Endothelial cell (in vitro differentiated cells): ENCODE results near the gene PLXNA1. TPM values are rescaled to one million over a fixed set of nuclear protein-coding genes. Genes with fewer than 3 reads are reported as not detected.

Experiments used
- DNase-seq: peaks from one replicate; pipeline ENCODE4 v3.0.0; 2021; ENCODE audit warnings: low spot score
- H3K27ac Mint-ChIP-seq: one replicate; pipeline ENCODE4 v1.8.0; 2021; ENCODE audit warnings: mixed read lengths, inconsistent platforms; ENCODE audit not compliant: unreplicated experiment
- H3K27me3 Mint-ChIP-seq: one replicate; pipeline ENCODE4 v1.8.0; 2021; ENCODE audit warnings: mild to moderate bottlenecking, moderate library complexity, mixed read lengths, inconsistent platforms; ENCODE audit not compliant: unreplicated experiment
- H3K36me3 Mint-ChIP-seq: one replicate; pipeline ENCODE4 v1.8.0; 2021; ENCODE audit warnings: mild to moderate bottlenecking, low read depth, mixed read lengths, inconsistent platforms; ENCODE audit not compliant: unreplicated experiment
- H3K4me1 Mint-ChIP-seq: one replicate; pipeline ENCODE4 v1.8.0; 2021; ENCODE audit warnings: mild to moderate bottlenecking, mixed read lengths, inconsistent platforms; ENCODE audit not compliant: unreplicated experiment
- H3K4me3 Mint-ChIP-seq: one replicate; pipeline ENCODE4 v1.8.0; 2021; ENCODE audit warnings: mild to moderate bottlenecking, mixed read lengths, inconsistent platforms; ENCODE audit not compliant: unreplicated experiment
- H3K9me3 Mint-ChIP-seq: one replicate; pipeline ENCODE4 v1.8.0; 2021; ENCODE audit warnings: mixed read lengths, inconsistent platforms; ENCODE audit not compliant: unreplicated experiment
- total RNA-seq: library from RNA; stranded (reverse); fragmentation: NEBNext Ultra II Directional; extraction: Animal tissue kit (Norgen Biotek cat#: 25700); gene quantifications from one replicate; pipeline ENCODE4 v1.2.1, GENCODE V29; 2021; ENCODE audit not compliant: unreplicated experiment
- TF ChIP-seq, protein P1 (sequence below): fragments of 200-600 bp; sonication (generic); IDR thresholded peaks from one replicate; pipeline ENCODE4 v1.5.0; 2021; ENCODE audit warnings: antibody characterized with exemption; ENCODE audit not compliant: unreplicated experiment

PLXNA1 gene
- total RNA-seq, 1 donor from 2014 or later: 31.8 TPM

GRCh38 chr3:127006781-127007436, 24.0 kb downstream of the PLXNA1 start:
- no peak for DNase-seq
- TF ChIP-seq, protein P1, sequence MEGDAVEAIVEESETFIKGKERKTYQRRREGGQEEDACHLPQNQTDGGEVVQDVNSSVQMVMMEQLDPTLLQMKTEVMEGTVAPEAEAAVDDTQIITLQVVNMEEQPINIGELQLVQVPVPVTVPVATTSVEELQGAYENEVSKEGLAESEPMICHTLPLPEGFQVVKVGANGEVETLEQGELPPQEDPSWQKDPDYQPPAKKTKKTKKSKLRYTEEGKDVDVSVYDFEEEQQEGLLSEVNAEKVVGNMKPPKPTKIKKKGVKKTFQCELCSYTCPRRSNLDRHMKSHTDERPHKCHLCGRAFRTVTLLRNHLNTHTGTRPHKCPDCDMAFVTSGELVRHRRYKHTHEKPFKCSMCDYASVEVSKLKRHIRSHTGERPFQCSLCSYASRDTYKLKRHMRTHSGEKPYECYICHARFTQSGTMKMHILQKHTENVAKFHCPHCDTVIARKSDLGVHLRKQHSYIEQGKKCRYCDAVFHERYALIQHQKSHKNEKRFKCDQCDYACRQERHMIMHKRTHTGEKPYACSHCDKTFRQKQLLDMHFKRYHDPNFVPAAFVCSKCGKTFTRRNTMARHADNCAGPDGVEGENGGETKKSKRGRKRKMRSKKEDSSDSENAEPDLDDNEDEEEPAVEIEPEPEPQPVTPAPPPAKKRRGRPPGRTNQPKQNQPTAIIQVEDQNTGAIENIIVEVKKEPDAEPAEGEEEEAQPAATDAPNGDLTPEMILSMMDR: no peak
- peaks cover 9% of the 10 kb centered on the region for H3K27me3 Mint-ChIP-seq
- no peaks in the 10 kb centered on the region for H3K36me3 Mint-ChIP-seq
- H3K27ac Mint-ChIP-seq: no peak overlapping the region
- H3K9me3 Mint-ChIP-seq: no peaks in the 10 kb centered on the region
- H3K4me1 Mint-ChIP-seq: peaks cover 7% of the 10 kb centered on the region
- H3K4me3 Mint-ChIP-seq: peak overlapping the region; percentile 28

- no peak overlapping the region for H3K27ac Mint-ChIP-seq
These were observed 25.3 kb downstream of the PLXNA1 start for GRCh38 chr3:127008236-127008635.

DNA sequence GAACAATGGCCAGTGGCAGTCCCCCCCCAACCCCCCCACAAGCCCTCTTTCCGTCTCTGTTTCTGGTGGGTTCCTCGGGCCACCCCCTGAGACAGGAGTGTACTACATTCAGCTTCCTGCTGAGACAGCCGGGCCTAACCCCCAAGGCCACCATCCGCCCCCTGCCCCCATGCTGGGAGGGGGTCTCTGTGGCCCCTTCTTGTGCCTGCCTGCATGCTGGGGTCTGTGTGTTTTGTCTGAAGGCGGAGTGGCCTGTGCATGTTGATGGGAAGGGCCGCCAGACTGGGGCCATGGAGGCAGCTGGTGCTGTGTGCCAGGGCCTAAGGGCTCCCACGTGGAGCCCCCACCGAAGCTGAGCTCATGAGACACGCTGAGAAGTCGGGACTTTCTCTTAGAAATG, 26.6 kb downstream of the PLXNA1 start:
- H3K27ac Mint-ChIP-seq: no peak overlapping the region
- no peaks in the 10 kb centered on the region for H3K36me3 Mint-ChIP-seq
- DNase-seq: no peak
- H3K4me3 Mint-ChIP-seq: no peak overlapping the region
- no peaks in the 10 kb centered on the region for H3K4me1 Mint-ChIP-seq
- peaks cover 10% of the 10 kb centered on the region for H3K27me3 Mint-ChIP-seq
- no peaks in the 10 kb centered on the region for H3K9me3 Mint-ChIP-seq
- TF ChIP-seq, protein P1: no peak

More at GRCh38 chr3:127008236-127008635, 25.3 kb downstream of the PLXNA1 start:
- Mint-ChIP-seq H3K27me3 (peaks cover 10% of the 10 kb centered on the region), H3K4me1 (no peaks in the 10 kb centered on the region), H3K4me3 (no peak overlapping the region), H3K9me3 (no peaks in the 10 kb centered on the region), H3K36me3 (no peaks in the 10 kb centered on the region)
- DNase-seq: no peak
- TF ChIP-seq, protein P1: no peak

DNA sequence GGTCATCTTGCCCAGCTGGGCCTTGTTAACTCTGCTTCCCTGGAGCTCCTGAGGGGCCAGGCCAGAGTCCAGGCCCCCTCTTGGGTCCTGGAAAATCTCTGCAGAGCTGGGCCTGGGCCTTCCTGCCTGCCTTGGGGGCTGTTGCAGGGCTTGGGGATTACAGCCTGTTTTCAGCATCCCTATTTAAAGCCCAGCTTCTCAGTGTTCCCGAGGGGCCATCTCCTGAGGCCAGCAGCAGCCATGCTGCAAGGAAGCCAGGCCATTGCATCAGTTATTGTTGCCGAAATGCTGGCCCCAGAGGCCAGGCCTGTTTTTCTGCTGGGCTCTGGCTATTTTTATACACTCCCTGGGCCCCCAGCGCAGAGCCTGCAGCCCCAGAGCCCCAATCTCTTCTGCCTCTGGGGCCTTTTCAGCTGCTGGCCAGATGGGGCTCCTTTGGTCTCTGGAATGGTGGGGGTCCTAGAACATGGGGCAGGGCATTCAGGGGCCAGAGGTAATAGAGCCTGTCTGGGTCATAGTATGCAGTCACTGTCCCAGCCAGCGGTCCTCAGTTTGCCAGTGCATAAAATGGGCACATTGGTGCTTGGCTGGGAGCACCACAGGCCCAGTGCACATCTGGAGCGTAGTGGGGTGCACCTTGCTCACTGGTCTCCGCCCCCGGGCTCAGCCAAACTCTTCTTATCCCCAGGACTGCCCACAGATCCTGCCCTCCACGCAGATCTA, 28.5 kb downstream of the PLXNA1 start:
- no peak overlapping the region for H3K27ac Mint-ChIP-seq
- no peaks in the 10 kb centered on the region for H3K9me3 Mint-ChIP-seq
- H3K27me3 Mint-ChIP-seq: peaks cover 11% of the 10 kb centered on the region
- no peaks in the 10 kb centered on the region for H3K36me3 Mint-ChIP-seq
- DNase-seq: no peak
- no peaks in the 10 kb centered on the region for H3K4me1 Mint-ChIP-seq
- TF ChIP-seq, protein P1: no peak
- no peak overlapping the region for H3K4me3 Mint-ChIP-seq

DNA sequence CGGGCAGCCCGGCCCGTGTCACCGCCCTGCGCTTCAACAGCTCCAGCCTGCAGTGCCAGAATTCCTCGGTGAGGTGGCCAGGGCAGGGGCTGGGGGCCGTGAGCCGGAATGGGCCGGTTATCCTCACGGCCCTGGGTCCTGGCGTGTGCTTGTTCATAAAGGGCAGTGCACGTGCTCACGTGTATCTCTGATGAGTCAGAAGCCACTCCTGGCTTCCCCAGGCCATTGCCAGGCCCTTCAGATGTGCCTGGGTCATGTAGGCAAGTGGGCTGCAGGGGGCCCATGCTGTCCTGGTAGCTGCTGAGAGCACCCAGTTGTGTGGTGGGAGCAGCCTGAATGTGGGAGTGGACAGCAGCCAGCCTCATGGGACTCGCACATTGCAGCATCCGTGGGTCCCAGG, 29.2 kb downstream of the PLXNA1 start:
- TF ChIP-seq, protein P1: no peak
- H3K4me1 Mint-ChIP-seq: no peaks in the 10 kb centered on the region
- DNase-seq: no peak
- H3K9me3 Mint-ChIP-seq: no peaks in the 10 kb centered on the region
- H3K27ac Mint-ChIP-seq: no peak overlapping the region
- no peaks in the 10 kb centered on the region for H3K36me3 Mint-ChIP-seq
- H3K4me3 Mint-ChIP-seq: no peak overlapping the region
- H3K27me3 Mint-ChIP-seq: peaks cover 8% of the 10 kb centered on the region
